Brain microvascular endothelial cell (primary cell): Measurements from ENCODE around the gene TNS2.

Source experiments
- DNase-seq: peaks from one replicate; pipeline ENCODE4 v3.0.0-alpha.2; 2020
- H3K27ac ChIP-seq: fragments of 250-450 bp; sonication (Bioruptor Pico); 2 replicates; pipeline ENCODE4 v1.5.1; 2020; ENCODE audit warnings: mild to moderate bottlenecking, moderate library complexity
- H3K27me3 ChIP-seq: fragments of 250-450 bp; sonication (Bioruptor Pico); replicated peaks from 2 replicates; pipeline ENCODE4 v1.5.1; 2020; ENCODE audit warnings: mild to moderate bottlenecking
- H3K36me3 ChIP-seq: fragments of 250-450 bp; sonication (Bioruptor Pico); replicated peaks from 2 replicates; pipeline ENCODE4 v1.5.1; 2020; ENCODE audit warnings: mild to moderate bottlenecking
- H3K4me3 ChIP-seq: 2 replicates; pipeline ENCODE4 v1.5.1; 2011; ENCODE audit warnings: low read depth, mild to moderate bottlenecking, control low read depth, low read length, moderate library complexity
- CTCF ChIP-seq: IDR thresholded peaks from 2 replicates; pipeline ENCODE4 v1.5.1; 2011; ENCODE audit warnings: low read depth, mild to moderate bottlenecking, moderate library complexity, low read length, control low read depth, inconsistent platforms; ENCODE audit errors: missing control alignments
- in situ Hi-C: cut with HindIII; loops from 2 replicates; pipeline ENCODE4 v1.10.0; 2017; ENCODE audit warnings: low sequenced_read_pairs, low pct_ligation_motif_present

TNS2 gene

GRCh38 chr12:53049571-53050318, at the start of gene TNS2:
Gene TNS2 (plus strand): TSS chr12:53050065. CDS start chr12:53050186, 121 bp downstream.
- H3K36me3 ChIP-seq = peaks cover 11% of the 10 kb centered on the region
- no peak for DNase-seq
- H3K27me3 ChIP-seq = no peaks in the 10 kb centered on the region
- in situ Hi-C loops = no loop called here
- no peak for TF ChIP-seq CTCF
- H3K27ac ChIP-seq = peak within 1 kb of the TSS; percentile 56
- H3K4me3 ChIP-seq = peak within 1 kb of the TSS; percentile 62

GRCh38 chr12:53004178-53004577, 45.7 kb upstream of the TNS2 start:
- in situ Hi-C loops = no loop called here
- no peak for TF ChIP-seq CTCF
- H3K27ac ChIP-seq = no peak overlapping the region
- H3K36me3 ChIP-seq = peaks cover 7% of the 10 kb centered on the region
- H3K4me3 ChIP-seq = no peak overlapping the region
- H3K27me3 ChIP-seq = no peaks in the 10 kb centered on the region
- no peak for DNase-seq

- Histone ChIP-seq H3K27me3 (no peaks in the 10 kb centered on the region), H3K4me3 (no peak overlapping the region), H3K27ac (no peak overlapping the region), H3K36me3 (peaks cover 7% of the 10 kb centered on the region)
- no peak for TF ChIP-seq CTCF
- DNase-seq = no peak
- in situ Hi-C loops = no loop called here
Observed at GRCh38 chr12:53004582-53004981, 45.3 kb upstream of the TNS2 start.

GRCh38 chr12:53005215-53005985, 44.5 kb upstream of the TNS2 start:
- no peak for TF ChIP-seq CTCF
- Histone ChIP-seq H3K27me3 (no peaks in the 10 kb centered on the region), H3K27ac (peak overlapping the region; percentile 67), H3K4me3 (peak overlapping the region; percentile 100), H3K36me3 (peaks cover 9% of the 10 kb centered on the region)
- in situ Hi-C loops = no loop called here
- DNase-seq = peak; percentile 5

- peaks cover 17% of the 10 kb centered on the region for H3K36me3 ChIP-seq
- peak; percentile 100 for DNase-seq
- H3K27me3 ChIP-seq = no peaks in the 10 kb centered on the region
- TF ChIP-seq CTCF = no peak
- H3K4me3 ChIP-seq = peak within 1 kb of the TSS; percentile 100
- in situ Hi-C loops = no loop called here
- H3K27ac ChIP-seq = peak within 1 kb of the TSS; percentile 92
Observed at GRCh38 chr12:53005986-53006809, 43.7 kb upstream of the TNS2 start, which contains the start of gene EIF4B. Gene EIF4B (plus strand): TSS chr12:53006456. CDS start chr12:53006484, 28 bp downstream.
